Endodermal cell (in vitro differentiated cells): ENCODE measurements around the gene SLC25A19. TPM values are rescaled to one million over a fixed set of nuclear protein-coding genes. Genes with fewer than 3 reads are reported as not detected.

ENCODE experiments used
- DNase-seq: peaks from one replicate; pipeline ENCODE4 v3.0.0-alpha.2; 2017
- H3K27ac ChIP-seq: 2 replicates; pipeline ENCODE4 v1.5.1; 2013; ENCODE audit warnings: mild to moderate bottlenecking, low read depth, low read length, moderate library complexity
- H3K27me3 ChIP-seq: 2 replicates; pipeline ENCODE4 v1.6.1; 2013; ENCODE audit warnings: mild to moderate bottlenecking, low read length, moderate library complexity; ENCODE audit not compliant: insufficient read depth, control insufficient read depth, poor library complexity, severe bottlenecking
- H3K36me3 ChIP-seq: 2 replicates; pipeline ENCODE4 v1.7.0; 2013; ENCODE audit warnings: mild to moderate bottlenecking, low read length, moderate library complexity; ENCODE audit not compliant: control insufficient read depth, insufficient read depth
- H3K4me1 ChIP-seq: one replicate; pipeline ENCODE4 v1.7.0; 2013; ENCODE audit warnings: low read length; ENCODE audit not compliant: control insufficient read depth, insufficient read depth
- H3K4me3 ChIP-seq: 2 replicates; pipeline ENCODE4 v1.5.1; 2013; ENCODE audit warnings: mild to moderate bottlenecking, low read length, moderate library complexity
- H3K9ac ChIP-seq: 2 replicates; pipeline ENCODE4 v1.6.1; 2013; ENCODE audit warnings: mild to moderate bottlenecking, low read length, moderate library complexity; ENCODE audit not compliant: poor library complexity, severe bottlenecking; ENCODE audit errors: extremely low read depth
- H3K9me3 ChIP-seq: 2 replicates; pipeline ENCODE4 v1.6.1; 2013; ENCODE audit warnings: mild to moderate bottlenecking, low read length, moderate library complexity; ENCODE audit not compliant: control insufficient read depth
- H3K27ac Mint-ChIP-seq: 2 replicates; pipeline ENCODE4 v1.8.0; 2020; ENCODE audit warnings: mixed read lengths
- H3K27me3 Mint-ChIP-seq: 2 replicates; pipeline ENCODE4 v1.8.0; 2021; ENCODE audit warnings: mild to moderate bottlenecking, mixed read lengths; ENCODE audit not compliant: insufficient read depth
- H3K36me3 Mint-ChIP-seq: 2 replicates; pipeline ENCODE4 v1.8.0; 2020; ENCODE audit warnings: low read depth, mixed read lengths
- H3K4me1 Mint-ChIP-seq: 2 replicates; pipeline ENCODE4 v1.8.0; 2020; ENCODE audit warnings: mixed read lengths
- H3K4me3 Mint-ChIP-seq: 2 replicates; pipeline ENCODE4 v1.8.0; 2020; ENCODE audit warnings: mild to moderate bottlenecking, moderate library complexity, mixed read lengths
- H3K9me3 Mint-ChIP-seq: 2 replicates; pipeline ENCODE4 v1.8.0; 2020; ENCODE audit warnings: mild to moderate bottlenecking, mixed read lengths
- WGBS, 2 experiments: methylation state at CpG; one replicate each; pipeline versions ENCODE4 v1.1.5 to v1.1.7; 2013; ENCODE audit warnings: missing lambda C conversion rate in 2 of 2, mixed read lengths in 1 of 2; ENCODE audit not compliant: insufficient coverage in 1 of 2, insufficient read length in 1 of 2; 5-methylcytosine and 5-hydroxymethylcytosine counted together
- total RNA-seq, 2 donors: library from RNA; stranded (reverse); fragmentation: NEBNext Ultra II Directional in 1 of 2; extraction: Animal tissue kit (Norgen Biotek cat#: 25700) in 1 of 2; gene quantifications; 2 replicates in 1 of 2; 3 replicates in 1 of 2; pipeline ENCODE4 v1.2.1, GENCODE V29; 2021
- TF ChIP-seq, protein P1 (sequence below): fragments of 200-600 bp; sonication (generic); conservative IDR thresholded peaks from 2 replicates; pipeline ENCODE4 v1.5.0; 2021; ENCODE audit warnings: antibody characterized with exemption, mild to moderate bottlenecking

SLC25A19 gene
- total RNA-seq, 2 donors from 2014 or later: 10.6 to 10.7 TPM

DNA sequence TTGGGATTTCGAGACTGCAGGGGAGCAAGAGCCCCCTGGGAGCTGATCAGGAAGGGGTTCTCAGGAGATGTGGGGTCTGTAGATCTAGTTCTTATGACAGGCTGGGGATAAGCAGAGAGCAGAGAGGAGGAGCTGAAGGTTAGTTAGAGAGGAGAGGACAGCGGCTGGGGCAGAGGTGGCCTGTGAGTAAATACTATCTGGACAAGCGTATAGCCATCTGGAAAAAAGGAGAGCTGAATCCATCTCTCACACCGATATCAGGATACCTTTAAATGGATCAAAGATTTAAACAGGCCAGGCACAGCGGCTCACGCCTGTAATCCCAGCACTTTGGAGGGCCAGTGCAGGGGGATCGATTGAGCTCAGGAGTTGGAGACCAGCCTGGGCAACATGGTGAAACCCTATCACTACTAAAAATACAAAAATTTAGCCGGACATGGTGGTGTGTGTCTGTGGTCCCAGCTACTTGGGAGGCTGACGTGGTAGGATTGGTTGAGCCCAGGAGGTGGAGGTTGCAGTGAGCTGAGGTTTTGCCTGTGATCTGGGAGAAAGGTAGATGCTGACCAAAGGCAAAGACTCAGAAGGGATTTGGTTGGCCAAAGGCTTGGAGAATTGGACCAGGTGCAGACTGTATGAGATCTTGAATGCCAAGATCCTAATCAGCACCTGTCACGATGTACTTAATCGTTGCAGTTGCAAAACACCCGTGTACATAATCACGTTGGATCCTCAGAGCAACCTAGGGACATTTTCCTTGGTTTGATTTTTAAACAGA, 18.9 kb upstream of the SLC25A19 start:
- no peaks in the 10 kb centered on the region for H3K9me3 ChIP-seq
- Mint-ChIP-seq H3K27me3 (no peaks in the 10 kb centered on the region), H3K27ac (no peak overlapping the region), H3K4me1 (peaks cover 17% of the 10 kb centered on the region), H3K36me3 (no peaks in the 10 kb centered on the region), H3K4me3 (no peak overlapping the region), H3K9me3 (no peaks in the 10 kb centered on the region)
- no peak overlapping the region for H3K4me3 ChIP-seq
- no peak for DNase-seq
- TF ChIP-seq, protein P1, sequence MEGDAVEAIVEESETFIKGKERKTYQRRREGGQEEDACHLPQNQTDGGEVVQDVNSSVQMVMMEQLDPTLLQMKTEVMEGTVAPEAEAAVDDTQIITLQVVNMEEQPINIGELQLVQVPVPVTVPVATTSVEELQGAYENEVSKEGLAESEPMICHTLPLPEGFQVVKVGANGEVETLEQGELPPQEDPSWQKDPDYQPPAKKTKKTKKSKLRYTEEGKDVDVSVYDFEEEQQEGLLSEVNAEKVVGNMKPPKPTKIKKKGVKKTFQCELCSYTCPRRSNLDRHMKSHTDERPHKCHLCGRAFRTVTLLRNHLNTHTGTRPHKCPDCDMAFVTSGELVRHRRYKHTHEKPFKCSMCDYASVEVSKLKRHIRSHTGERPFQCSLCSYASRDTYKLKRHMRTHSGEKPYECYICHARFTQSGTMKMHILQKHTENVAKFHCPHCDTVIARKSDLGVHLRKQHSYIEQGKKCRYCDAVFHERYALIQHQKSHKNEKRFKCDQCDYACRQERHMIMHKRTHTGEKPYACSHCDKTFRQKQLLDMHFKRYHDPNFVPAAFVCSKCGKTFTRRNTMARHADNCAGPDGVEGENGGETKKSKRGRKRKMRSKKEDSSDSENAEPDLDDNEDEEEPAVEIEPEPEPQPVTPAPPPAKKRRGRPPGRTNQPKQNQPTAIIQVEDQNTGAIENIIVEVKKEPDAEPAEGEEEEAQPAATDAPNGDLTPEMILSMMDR: no peak
- WGBS, 2 experiments: 88 to 94% methylated on average over 11 to 13 of the region's 13 CpGs
- no peak overlapping the region for H3K27ac ChIP-seq
- H3K36me3 ChIP-seq: no peaks in the 10 kb centered on the region
- H3K9ac ChIP-seq: no peak overlapping the region
- H3K27me3 ChIP-seq: no peaks in the 10 kb centered on the region
- peaks cover 4% of the 10 kb centered on the region for H3K4me1 ChIP-seq

DNA sequence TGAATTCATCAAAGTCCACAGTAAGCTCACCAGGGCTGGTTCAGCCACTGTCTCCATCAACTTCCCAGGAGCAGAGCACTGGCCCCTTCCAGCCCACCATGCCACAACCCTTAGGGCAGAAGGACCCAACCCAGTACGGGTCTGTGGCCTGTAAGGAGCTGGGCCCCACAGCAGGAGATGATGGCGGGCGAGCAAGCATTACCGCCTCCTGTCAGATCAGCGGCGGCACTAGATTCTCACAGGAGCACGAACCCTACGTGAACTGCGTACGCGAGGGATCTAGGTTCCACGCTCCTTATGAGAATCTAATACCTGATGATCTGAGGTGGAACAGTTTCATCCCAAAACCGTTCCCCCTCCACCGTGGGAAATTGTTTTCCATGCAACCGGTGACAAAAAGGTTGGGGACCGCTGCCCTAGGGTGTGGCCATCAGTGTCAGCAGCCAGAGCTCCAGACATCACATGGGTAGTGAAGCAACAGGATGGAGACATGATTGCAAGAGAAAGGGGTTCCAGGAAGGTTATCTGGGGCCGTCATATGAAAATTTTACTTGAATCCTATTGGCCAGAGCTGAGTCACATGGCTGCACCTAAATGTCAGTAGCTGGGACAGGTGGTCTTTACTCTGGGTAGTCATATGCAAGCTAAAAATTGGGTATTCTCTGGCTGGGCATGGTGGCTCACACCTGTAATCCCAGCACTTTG, 12.4 kb upstream of the SLC25A19 start:
- Mint-ChIP-seq H3K4me3 (no peak overlapping the region), H3K4me1 (no peaks in the 10 kb centered on the region), H3K27ac (no peak overlapping the region), H3K27me3 (no peaks in the 10 kb centered on the region), H3K36me3 (no peaks in the 10 kb centered on the region), H3K9me3 (no peaks in the 10 kb centered on the region)
- no peaks in the 10 kb centered on the region for H3K27me3 ChIP-seq
- TF ChIP-seq, protein P1: no peak
- H3K4me1 ChIP-seq: no peaks in the 10 kb centered on the region
- no peak overlapping the region for H3K9ac ChIP-seq
- H3K36me3 ChIP-seq: no peaks in the 10 kb centered on the region
- H3K4me3 ChIP-seq: no peak overlapping the region
- WGBS, 2 experiments: 90 to 91% methylated on average over 16 to 17 of the region's 17 CpGs
- H3K9me3 ChIP-seq: no peaks in the 10 kb centered on the region
- H3K27ac ChIP-seq: no peak overlapping the region
- no peak for DNase-seq

DNA sequence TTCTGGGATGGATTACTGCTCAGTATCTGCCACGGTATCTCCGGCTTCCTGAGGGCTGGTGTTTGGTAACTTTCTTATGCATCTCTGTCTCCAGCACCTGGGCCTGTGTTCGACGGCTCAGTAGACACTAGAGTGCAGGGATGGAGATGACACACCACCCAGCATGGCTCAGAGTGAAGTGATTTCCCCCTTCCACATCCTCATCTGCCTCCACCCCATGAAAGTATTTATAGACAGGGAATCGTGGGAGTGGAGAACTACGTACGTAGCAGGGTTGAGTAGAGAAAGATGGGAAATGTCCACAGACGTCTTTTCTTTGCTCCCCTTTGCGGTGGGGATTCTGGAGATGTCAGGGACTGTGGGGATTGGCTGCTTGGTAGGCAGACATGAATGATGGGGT, 11.8 kb upstream of the SLC25A19 start:
- no peaks in the 10 kb centered on the region for H3K4me1 Mint-ChIP-seq
- no peaks in the 10 kb centered on the region for H3K27me3 Mint-ChIP-seq
- 92 to 94% methylated on average over 8 to 9 of the region's 9 CpGs for WGBS, 2 experiments
- DNase-seq: no peak
- Histone ChIP-seq H3K9ac (no peak overlapping the region), H3K9me3 (no peaks in the 10 kb centered on the region), H3K36me3 (no peaks in the 10 kb centered on the region), H3K4me1 (no peaks in the 10 kb centered on the region), H3K27ac (no peak overlapping the region), H3K4me3 (no peak overlapping the region), H3K27me3 (no peaks in the 10 kb centered on the region)
- no peak overlapping the region for H3K27ac Mint-ChIP-seq
- H3K9me3 Mint-ChIP-seq: no peaks in the 10 kb centered on the region
- no peaks in the 10 kb centered on the region for H3K36me3 Mint-ChIP-seq
- TF ChIP-seq, protein P1: no peak
- H3K4me3 Mint-ChIP-seq: no peak overlapping the region
